Fibroblast of lung (primary cell): ENCODE results near the gene ABCA5. TPM values are rescaled to one million over a fixed set of nuclear protein-coding genes. Genes with fewer than 3 reads are reported as not detected.
A peak's percentile ranks its signal among the peaks of the same experiment; 100 is the strongest.

Source experiments
- DNase-seq, 2 donors: peaks; one replicate each; pipeline versions ENCODE4 v3.0.0 to v3.0.0-alpha.2; 2010; ENCODE audit warnings: low read depth in 2 of 2
- H2AFZ ChIP-seq: 2 replicates; pipeline ENCODE4 v1.5.1; 2012; ENCODE audit warnings: low read length, control low read depth, inconsistent platforms
- H3K27ac ChIP-seq: 2 replicates; pipeline ENCODE4 v1.5.1; 2011; ENCODE audit warnings: low read length, control low read depth; ENCODE audit not compliant: insufficient read depth
- H3K27me3 ChIP-seq: 2 replicates; pipeline ENCODE4 v1.5.1; 2011; ENCODE audit warnings: mild to moderate bottlenecking, low read length; ENCODE audit not compliant: control insufficient read depth, insufficient read depth
- H3K36me3 ChIP-seq: 2 replicates; pipeline ENCODE4 v1.5.1; 2011; ENCODE audit warnings: low read length; ENCODE audit not compliant: control insufficient read depth, insufficient read depth
- H3K4me1 ChIP-seq: 2 replicates; pipeline ENCODE4 v1.5.1; 2011; ENCODE audit warnings: low read length; ENCODE audit not compliant: control insufficient read depth, insufficient read depth; ENCODE audit errors: extremely low read depth
- H3K4me2 ChIP-seq: 2 replicates; pipeline ENCODE4 v1.5.1; 2011; ENCODE audit warnings: low read length, control low read depth; ENCODE audit not compliant: insufficient read depth; ENCODE audit errors: extremely low read depth
- H3K4me3 ChIP-seq, 4 experiments: fragments of 200-600 bp in 1 of 4; sonication (generic) in 1 of 4; replicated peaks in 1 of 4; 2 replicates each; pipeline ENCODE4 v1.5.1; 2011 to 2016; ENCODE audit warnings: low read length in 4 of 4, low read depth in 3 of 4, mild to moderate bottlenecking in 3 of 4, control low read depth in 2 of 4, inconsistent platforms in 1 of 4, mixed read lengths in 1 of 4; ENCODE audit not compliant: insufficient read depth in 1 of 4; ENCODE audit errors: control extremely low read depth in 1 of 4
- H3K79me2 ChIP-seq: 2 replicates; pipeline ENCODE4 v1.5.1; 2012; ENCODE audit warnings: mild to moderate bottlenecking, low read length, inconsistent platforms; ENCODE audit not compliant: control insufficient read depth, insufficient read depth
- H3K9ac ChIP-seq: 2 replicates; pipeline ENCODE4 v1.5.1; 2011; ENCODE audit warnings: mild to moderate bottlenecking, low read length, control low read depth; ENCODE audit not compliant: insufficient read depth
- H3K9me3 ChIP-seq: 2 replicates; pipeline ENCODE4 v1.5.1; 2012; ENCODE audit warnings: low read depth, low read length; ENCODE audit not compliant: control insufficient read depth, insufficient read depth
- H4K20me1 ChIP-seq: 2 replicates; pipeline ENCODE4 v1.5.1; 2011; ENCODE audit warnings: low read length; ENCODE audit not compliant: control insufficient read depth, insufficient read depth; ENCODE audit errors: extremely low read depth
- EZH2 ChIP-seq: IDR thresholded peaks from 2 replicates; pipeline ENCODE4 v1.5.1; 2012; ENCODE audit warnings: low read length, control low read depth, mild to moderate bottlenecking; ENCODE audit errors: missing control alignments
- polyA minus RNA-seq: library from RNA; depleted of rRNA, polyadenylated mRNA; stranded (reverse); fragments of >200 nt; gene quantifications from 2 replicates; pipeline ENCODE4 v1.2.3, GENCODE V29; 2011; ENCODE audit warnings: low replicate concordance
- polyA plus RNA-seq, 2 donors: library from polyadenylated mRNA; depleted of rRNA in 1 of 2; stranded (reverse) in 1 of 2; unstranded in 1 of 2; fragments of >200 nt; gene quantifications; 2 replicates each; pipeline ENCODE4 v1.2.1, GENCODE V29; 2011 to 2012; ENCODE audit warnings: missing spikeins in 1 of 2
- total RNA-seq: library from RNA; depleted of rRNA; stranded (reverse); fragments of >200 nt; gene quantifications from 2 replicates; pipeline ENCODE4 v1.2.1, GENCODE V29; 2014
- TF ChIP-seq, protein P1 (sequence below), 2 donors: IDR thresholded peaks in 1 of 2; conservative IDR thresholded peaks in 1 of 2; 1 replicate in 1 of 2; 2 replicates in 1 of 2; pipeline ENCODE4 v1.5.1; 2011 to 2012; ENCODE audit warnings: low read length in 2 of 2, control low read depth in 1 of 2, inconsistent platforms in 1 of 2, low read depth in 1 of 2, mild to moderate bottlenecking in 1 of 2

Gene ABCA5, protein sequence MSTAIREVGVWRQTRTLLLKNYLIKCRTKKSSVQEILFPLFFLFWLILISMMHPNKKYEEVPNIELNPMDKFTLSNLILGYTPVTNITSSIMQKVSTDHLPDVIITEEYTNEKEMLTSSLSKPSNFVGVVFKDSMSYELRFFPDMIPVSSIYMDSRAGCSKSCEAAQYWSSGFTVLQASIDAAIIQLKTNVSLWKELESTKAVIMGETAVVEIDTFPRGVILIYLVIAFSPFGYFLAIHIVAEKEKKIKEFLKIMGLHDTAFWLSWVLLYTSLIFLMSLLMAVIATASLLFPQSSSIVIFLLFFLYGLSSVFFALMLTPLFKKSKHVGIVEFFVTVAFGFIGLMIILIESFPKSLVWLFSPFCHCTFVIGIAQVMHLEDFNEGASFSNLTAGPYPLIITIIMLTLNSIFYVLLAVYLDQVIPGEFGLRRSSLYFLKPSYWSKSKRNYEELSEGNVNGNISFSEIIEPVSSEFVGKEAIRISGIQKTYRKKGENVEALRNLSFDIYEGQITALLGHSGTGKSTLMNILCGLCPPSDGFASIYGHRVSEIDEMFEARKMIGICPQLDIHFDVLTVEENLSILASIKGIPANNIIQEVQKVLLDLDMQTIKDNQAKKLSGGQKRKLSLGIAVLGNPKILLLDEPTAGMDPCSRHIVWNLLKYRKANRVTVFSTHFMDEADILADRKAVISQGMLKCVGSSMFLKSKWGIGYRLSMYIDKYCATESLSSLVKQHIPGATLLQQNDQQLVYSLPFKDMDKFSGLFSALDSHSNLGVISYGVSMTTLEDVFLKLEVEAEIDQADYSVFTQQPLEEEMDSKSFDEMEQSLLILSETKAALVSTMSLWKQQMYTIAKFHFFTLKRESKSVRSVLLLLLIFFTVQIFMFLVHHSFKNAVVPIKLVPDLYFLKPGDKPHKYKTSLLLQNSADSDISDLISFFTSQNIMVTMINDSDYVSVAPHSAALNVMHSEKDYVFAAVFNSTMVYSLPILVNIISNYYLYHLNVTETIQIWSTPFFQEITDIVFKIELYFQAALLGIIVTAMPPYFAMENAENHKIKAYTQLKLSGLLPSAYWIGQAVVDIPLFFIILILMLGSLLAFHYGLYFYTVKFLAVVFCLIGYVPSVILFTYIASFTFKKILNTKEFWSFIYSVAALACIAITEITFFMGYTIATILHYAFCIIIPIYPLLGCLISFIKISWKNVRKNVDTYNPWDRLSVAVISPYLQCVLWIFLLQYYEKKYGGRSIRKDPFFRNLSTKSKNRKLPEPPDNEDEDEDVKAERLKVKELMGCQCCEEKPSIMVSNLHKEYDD (N-terminal part only)
- total RNA-seq (8.5 and 17.5 TPM in 2 replicates), polyA plus RNA-seq (4.1 and 13.1 TPM in 2 replicates), polyA minus RNA-seq (0.37 and 0.71 TPM in 2 replicates)
- 2.1 and 7.9 TPM in 2 replicates for polyA plus RNA-seq (2012)

- H4K20me1 ChIP-seq: no peaks in the 10 kb centered on the region
- no peaks in the 10 kb centered on the region for H3K27me3 ChIP-seq
- H3K27ac ChIP-seq: peak within 1 kb of the TSS; percentile 32
- H3K4me1 ChIP-seq: no peaks in the 10 kb centered on the region
- H2AFZ ChIP-seq: peak within 1 kb of the TSS; percentile 94
- no peaks in the 10 kb centered on the region for H3K79me2 ChIP-seq
- peak; percentile 78 to 91 for DNase-seq
- H3K9ac ChIP-seq: peak within 1 kb of the TSS; percentile 63
- H3K4me2 ChIP-seq: peak within 1 kb of the TSS; percentile 72
- TF ChIP-seq, protein P1, sequence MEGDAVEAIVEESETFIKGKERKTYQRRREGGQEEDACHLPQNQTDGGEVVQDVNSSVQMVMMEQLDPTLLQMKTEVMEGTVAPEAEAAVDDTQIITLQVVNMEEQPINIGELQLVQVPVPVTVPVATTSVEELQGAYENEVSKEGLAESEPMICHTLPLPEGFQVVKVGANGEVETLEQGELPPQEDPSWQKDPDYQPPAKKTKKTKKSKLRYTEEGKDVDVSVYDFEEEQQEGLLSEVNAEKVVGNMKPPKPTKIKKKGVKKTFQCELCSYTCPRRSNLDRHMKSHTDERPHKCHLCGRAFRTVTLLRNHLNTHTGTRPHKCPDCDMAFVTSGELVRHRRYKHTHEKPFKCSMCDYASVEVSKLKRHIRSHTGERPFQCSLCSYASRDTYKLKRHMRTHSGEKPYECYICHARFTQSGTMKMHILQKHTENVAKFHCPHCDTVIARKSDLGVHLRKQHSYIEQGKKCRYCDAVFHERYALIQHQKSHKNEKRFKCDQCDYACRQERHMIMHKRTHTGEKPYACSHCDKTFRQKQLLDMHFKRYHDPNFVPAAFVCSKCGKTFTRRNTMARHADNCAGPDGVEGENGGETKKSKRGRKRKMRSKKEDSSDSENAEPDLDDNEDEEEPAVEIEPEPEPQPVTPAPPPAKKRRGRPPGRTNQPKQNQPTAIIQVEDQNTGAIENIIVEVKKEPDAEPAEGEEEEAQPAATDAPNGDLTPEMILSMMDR (conservative IDR thresholded peaks at IDR 0.05 in 1 of 2, IDR thresholded peaks at IDR 0.05 in 1 of 2; ENCODE audit: low read depth in 1 of 2, low read length in 2 of 2): no peak
- TF ChIP-seq EZH2: no peak
- H3K9me3 ChIP-seq: no peaks in the 10 kb centered on the region
- H3K4me3 ChIP-seq: peak within 1 kb of the TSS; percentile 41 to 88 (median 60)
- H3K36me3 ChIP-seq: no peaks in the 10 kb centered on the region
Observed at GRCh38 chr17:69327060-69327831, at the start of gene ABCA5. ABCA5 (minus strand) TSS chr17:69327133; CDS start chr17:69314415, 12,718 bp downstream.

GRCh38 chr17:69375229-69375628 lies 48.3 kb upstream of the ABCA5 start:
- H3K9me3 ChIP-seq: no peaks in the 10 kb centered on the region
- no peak overlapping the region for H3K27ac ChIP-seq
- no peak overlapping the region for H3K9ac ChIP-seq
- no peak for DNase-seq
- no peaks in the 10 kb centered on the region for H3K36me3 ChIP-seq
- H4K20me1 ChIP-seq: no peaks in the 10 kb centered on the region
- no peak overlapping the region for H2AFZ ChIP-seq
- no peaks in the 10 kb centered on the region for H3K27me3 ChIP-seq
- no peak overlapping the region for H3K4me3 ChIP-seq
- no peak overlapping the region for H3K4me2 ChIP-seq
- H3K79me2 ChIP-seq: no peaks in the 10 kb centered on the region
- no peaks in the 10 kb centered on the region for H3K4me1 ChIP-seq
- TF ChIP-seq EZH2: no peak

- no peaks in the 10 kb centered on the region for H3K4me1 ChIP-seq
- H3K4me2 ChIP-seq: no peak overlapping the region
- H3K27me3 ChIP-seq: no peaks in the 10 kb centered on the region
- no peaks in the 10 kb centered on the region for H4K20me1 ChIP-seq
- TF ChIP-seq, protein P1 (conservative IDR thresholded peaks at IDR 0.05 in 1 of 2, IDR thresholded peaks at IDR 0.05 in 1 of 2; ENCODE audit: low read depth in 1 of 2, low read length in 2 of 2): no peak
- TF ChIP-seq EZH2: no peak
- no peaks in the 10 kb centered on the region for H3K36me3 ChIP-seq
- H3K9ac ChIP-seq: no peak overlapping the region
- H2AFZ ChIP-seq: no peak overlapping the region
- no peaks in the 10 kb centered on the region for H3K79me2 ChIP-seq
- H3K9me3 ChIP-seq: no peaks in the 10 kb centered on the region
- H3K4me3 ChIP-seq: no peak overlapping the region
- no peak overlapping the region for H3K27ac ChIP-seq
- no peak for DNase-seq
Observed at GRCh38 chr17:69373069-69373468, 46.1 kb upstream of the ABCA5 start.
